SK-N-SH treated with all-trans-retinoic acid at 6 μM for 48 hours (cell line): ENCODE data around the gene MGAT3.

ENCODE experiments used
- ATAC-seq: fragments of 200-7000 bp; cut with Tn5 transposase; 3 replicates; pipeline ENCODE4 v1.9.1; 2020; ENCODE audit warnings: mild to moderate bottlenecking, moderate library complexity
- ARNTL ChIP-seq: fragments of 450-650 bp; formaldehyde crosslinking; IDR thresholded peaks from 2 replicates; pipeline ENCODE4 v1.5.0; 2020; ENCODE audit warnings: low read depth, mild to moderate bottlenecking, moderate library complexity, borderline replicate concordance
- BACH2 ChIP-seq: fragments of 250-450 bp; sonication (Bioruptor Pico); IDR thresholded peaks from 2 replicates; pipeline ENCODE4 v1.9.0; 2021; ENCODE audit warnings: mild to moderate bottlenecking, borderline replicate concordance
- CSDC2 ChIP-seq: fragments of 250-450 bp; sonication (Bioruptor Pico); IDR thresholded peaks from 2 replicates; pipeline ENCODE4 v1.5.0; 2020; ENCODE audit warnings: mild to moderate bottlenecking, moderate library complexity
- ESRRG ChIP-seq: fragments of 250-450 bp; sonication (Bioruptor Pico); IDR thresholded peaks from 2 replicates; pipeline ENCODE4 v1.6.1; 2021; ENCODE audit warnings: mild to moderate bottlenecking
- GLIS3 ChIP-seq: fragments of 250-450 bp; sonication (Bioruptor Pico); IDR thresholded peaks from 2 replicates; pipeline ENCODE4 v1.5.0; 2020; ENCODE audit warnings: mild to moderate bottlenecking, moderate library complexity
- OSR1 ChIP-seq: fragments of 250-450 bp; sonication (Bioruptor Pico); IDR thresholded peaks from 2 replicates; pipeline ENCODE4 v1.8.0; 2022; ENCODE audit warnings: moderate library complexity, mild to moderate bottlenecking, inconsistent platforms
- PATZ1 ChIP-seq: fragments of 250-450 bp; sonication (Bioruptor Pico); IDR thresholded peaks from 2 replicates; pipeline ENCODE4 v1.8.0; 2020; ENCODE audit warnings: mild to moderate bottlenecking, moderate library complexity, borderline replicate concordance
- POU6F1 ChIP-seq: fragments of 250-450 bp; sonication (Bioruptor Pico); IDR thresholded peaks from 2 replicates; pipeline ENCODE4 v1.8.0; 2021; ENCODE audit warnings: low read depth, mild to moderate bottlenecking, moderate library complexity, borderline replicate concordance
- PPARA ChIP-seq: fragments of 250-450 bp; sonication (Bioruptor Pico); IDR thresholded peaks from 2 replicates; pipeline ENCODE4 v1.5.0; 2020; ENCODE audit warnings: mild to moderate bottlenecking, borderline replicate concordance
- SNAI2 ChIP-seq: fragments of 250-450 bp; sonication (Bioruptor Pico); IDR thresholded peaks from 2 replicates; pipeline ENCODE4 v1.5.0; 2020; ENCODE audit warnings: mild to moderate bottlenecking, moderate library complexity
- TCF4 ChIP-seq: fragments of 250-450 bp; sonication (Bioruptor Pico); IDR thresholded peaks from 2 replicates; pipeline ENCODE4 v1.8.0; 2021; ENCODE audit warnings: mild to moderate bottlenecking, moderate library complexity, borderline replicate concordance
- TSHZ2 ChIP-seq: fragments of 250-450 bp; sonication (Bioruptor Pico); IDR thresholded peaks from 2 replicates; pipeline ENCODE4 v1.5.0; 2020; ENCODE audit warnings: mild to moderate bottlenecking, moderate library complexity
- ZC3H10 ChIP-seq: fragments of 250-450 bp; sonication (Bioruptor Pico); IDR thresholded peaks from 2 replicates; pipeline ENCODE4 v1.5.1; 2021; ENCODE audit warnings: mild to moderate bottlenecking, moderate library complexity
- ZFP3 ChIP-seq: fragments of 250-450 bp; sonication (Bioruptor Pico); IDR thresholded peaks from 2 replicates; pipeline ENCODE4 v1.5.0; 2020; ENCODE audit warnings: mild to moderate bottlenecking, moderate library complexity
- ZFP30 ChIP-seq: fragments of 450-650 bp; formaldehyde crosslinking; IDR thresholded peaks from 2 replicates; pipeline ENCODE4 v1.5.0; 2022; ENCODE audit warnings: mild to moderate bottlenecking, moderate library complexity
- ZNF565 ChIP-seq: fragments of 450-650 bp; formaldehyde crosslinking; conservative IDR thresholded peaks from 2 replicates; pipeline ENCODE4 v1.5.0; 2020; ENCODE audit warnings: low read depth, mild to moderate bottlenecking, moderate library complexity
- ZNF70 ChIP-seq: fragments of 450-650 bp; formaldehyde crosslinking; IDR thresholded peaks from 2 replicates; pipeline ENCODE4 v1.5.0; 2020; ENCODE audit warnings: mild to moderate bottlenecking, moderate library complexity
- ZNF8 ChIP-seq: fragments of 450-650 bp; formaldehyde crosslinking; IDR thresholded peaks from 2 replicates; pipeline ENCODE4 v1.5.0; 2020; ENCODE audit warnings: mild to moderate bottlenecking, moderate library complexity

Gene MGAT3

GRCh38 chr22:39518144-39518786 lies 61.5 kb downstream of the MGAT3 start:
- no peak for TF ChIP-seq PPARA (CRISPR knock-in tag)
- TF ChIP-seq SNAI2 (CRISPR knock-in tag) = no peak
- no peak for TF ChIP-seq OSR1
- no peak for TF ChIP-seq GLIS3 (CRISPR knock-in tag)
- no peak for TF ChIP-seq TCF4
- no peak for TF ChIP-seq TSHZ2 (CRISPR knock-in tag)
- no peak for TF ChIP-seq ZNF565 (CRISPR knock-in tag)
- no peak for TF ChIP-seq ESRRG (CRISPR knock-in tag)
- TF ChIP-seq ZC3H10 (CRISPR knock-in tag) = no peak
- no peak for TF ChIP-seq POU6F1 (CRISPR knock-in tag)
- no peak for TF ChIP-seq CSDC2 (CRISPR knock-in tag)
- no peak for TF ChIP-seq ARNTL (CRISPR knock-in tag)
- TF ChIP-seq BACH2 = no peak

GRCh38 chr22:39518996-39519680 lies 62.3 kb downstream of the MGAT3 start:
- ATAC-seq = peak; percentile 20
- TF ChIP-seq ZC3H10 (CRISPR knock-in tag) = no peak
- no peak for TF ChIP-seq SNAI2 (CRISPR knock-in tag)
- no peak for TF ChIP-seq ZFP30 (CRISPR knock-in tag)
- TF ChIP-seq GLIS3 (CRISPR knock-in tag) = no peak
- no peak for TF ChIP-seq CSDC2 (CRISPR knock-in tag)
- no peak for TF ChIP-seq PPARA (CRISPR knock-in tag)
- TF ChIP-seq ZNF565 (CRISPR knock-in tag) = no peak
- TF ChIP-seq ZNF70 = no peak
- TF ChIP-seq PATZ1 = no peak
- TF ChIP-seq ZFP3 (CRISPR knock-in tag) = no peak
- TF ChIP-seq TCF4 = no peak
- TF ChIP-seq TSHZ2 (CRISPR knock-in tag) = no peak

More at GRCh38 chr22:39518144-39518786, 61.5 kb downstream of the MGAT3 start:
- ATAC-seq = no peak

GRCh38 chr22:39519681-39520225 lies 62.9 kb downstream of the MGAT3 start:
- no peak for TF ChIP-seq ZNF8 (CRISPR knock-in tag)
- TF ChIP-seq, all 23 proteins: peak for 0
- peak; percentile 86 for ATAC-seq
